ENCODE results near the gene THAP4. TPM values are rescaled to one million over a fixed set of nuclear protein-coding genes. Genes with fewer than 3 reads are reported as not detected.
"Not testable (repeated sequence)": the region's sequence is repeated elsewhere in the genome, so short reads cannot be mapped to it uniquely, and the experiment has no call there.

THAP4 gene
- polyA plus RNA-seq, 3 donors = 15.1 to 25.9 (median 16.3) TPM

DNA sequence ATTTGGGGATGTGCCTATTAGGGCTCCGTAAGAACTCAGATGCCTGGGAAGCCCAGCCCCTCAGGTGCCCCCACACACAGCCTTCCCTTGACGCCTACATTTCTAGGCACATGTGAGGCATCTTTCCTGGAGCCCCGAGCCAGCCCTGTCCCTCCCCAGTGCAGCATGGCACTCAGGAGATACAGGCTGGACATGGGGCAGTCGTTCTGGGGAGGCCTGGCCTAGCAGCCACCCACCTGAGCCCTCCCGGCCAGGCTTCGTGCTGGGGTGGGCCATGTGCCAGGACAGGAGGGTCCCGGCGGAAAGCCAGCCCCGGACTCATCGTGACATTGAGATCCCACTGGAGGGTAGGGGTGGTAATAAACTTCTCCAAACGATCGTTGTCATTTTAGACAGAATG lies 63.2 kb downstream of the THAP4 start:
- no peaks in the 10 kb centered on the region for H3K4me1 Mint-ChIP-seq
- no peak for DNase-seq
- Histone ChIP-seq H3K27ac (ENCODE audit: low read depth in 1 of 2, low read length in 2 of 2) (no peak overlapping the region), H3K9ac (ENCODE audit: insufficient read depth, low read length, poor library complexity, severe bottlenecking) (no peak overlapping the region), H3K9me3 (replicated peaks in 1 of 2; ENCODE audit: control insufficient read depth in 1 of 2, insufficient read depth in 1 of 2, low read length in 2 of 2) (no peaks in the 10 kb centered on the region), H3K4me1 (ENCODE audit: control insufficient read depth in 1 of 2, insufficient read depth in 2 of 2, low read length in 2 of 2) (no peaks in the 10 kb centered on the region), H3K27me3 (ENCODE audit: control insufficient read depth in 2 of 2, insufficient read depth in 2 of 2, low read length in 2 of 2) (no peaks in the 10 kb centered on the region), H2AFZ (ENCODE audit: insufficient read depth, low read depth, low read length, poor library complexity, severe bottlenecking) (no peak overlapping the region), H4K20me1 (ENCODE audit: insufficient read depth, low read length) (no peaks in the 10 kb centered on the region), H3K4me3 (replicated peaks in 1 of 3; ENCODE audit: low read depth in 2 of 3, low read length in 3 of 3) (no peak overlapping the region), H3K4me2 (replicated peaks; ENCODE audit: extremely low read depth, low read length, poor library complexity, severe bottlenecking) (no peak overlapping the region), H3K36me3 (replicated peaks in 1 of 2; ENCODE audit: control insufficient read depth in 1 of 2, insufficient read depth in 2 of 2, low read length in 2 of 2) (no peaks in the 10 kb centered on the region), H3K79me2 (ENCODE audit: insufficient read depth, low read length) (no peaks in the 10 kb centered on the region)
- peaks cover 0 to 2% of the 10 kb centered on the region in 2 donors for H3K36me3 Mint-ChIP-seq
- H3K27me3 Mint-ChIP-seq (ENCODE audit: low read depth in 3 of 3) = peaks cover 0 to 4% (median 0%) of the 10 kb centered on the region in 3 donors
- intact Hi-C loops (cut with micrococcal nuclease) = no loop called here
- WGBS (ENCODE audit: insufficient coverage) = 89% methylated on average over 5 of the region's 12 CpGs
- peaks cover 0 to 3% (median 2%) of the 10 kb centered on the region in 7 donors for H3K9me3 Mint-ChIP-seq
- no peak overlapping the region for H3K4me3 Mint-ChIP-seq
- H3K27ac Mint-ChIP-seq = no peak overlapping the region
- TF ChIP-seq, protein P1, sequence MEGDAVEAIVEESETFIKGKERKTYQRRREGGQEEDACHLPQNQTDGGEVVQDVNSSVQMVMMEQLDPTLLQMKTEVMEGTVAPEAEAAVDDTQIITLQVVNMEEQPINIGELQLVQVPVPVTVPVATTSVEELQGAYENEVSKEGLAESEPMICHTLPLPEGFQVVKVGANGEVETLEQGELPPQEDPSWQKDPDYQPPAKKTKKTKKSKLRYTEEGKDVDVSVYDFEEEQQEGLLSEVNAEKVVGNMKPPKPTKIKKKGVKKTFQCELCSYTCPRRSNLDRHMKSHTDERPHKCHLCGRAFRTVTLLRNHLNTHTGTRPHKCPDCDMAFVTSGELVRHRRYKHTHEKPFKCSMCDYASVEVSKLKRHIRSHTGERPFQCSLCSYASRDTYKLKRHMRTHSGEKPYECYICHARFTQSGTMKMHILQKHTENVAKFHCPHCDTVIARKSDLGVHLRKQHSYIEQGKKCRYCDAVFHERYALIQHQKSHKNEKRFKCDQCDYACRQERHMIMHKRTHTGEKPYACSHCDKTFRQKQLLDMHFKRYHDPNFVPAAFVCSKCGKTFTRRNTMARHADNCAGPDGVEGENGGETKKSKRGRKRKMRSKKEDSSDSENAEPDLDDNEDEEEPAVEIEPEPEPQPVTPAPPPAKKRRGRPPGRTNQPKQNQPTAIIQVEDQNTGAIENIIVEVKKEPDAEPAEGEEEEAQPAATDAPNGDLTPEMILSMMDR (IDR thresholded peaks at IDR 0.05) = no peak

DNA sequence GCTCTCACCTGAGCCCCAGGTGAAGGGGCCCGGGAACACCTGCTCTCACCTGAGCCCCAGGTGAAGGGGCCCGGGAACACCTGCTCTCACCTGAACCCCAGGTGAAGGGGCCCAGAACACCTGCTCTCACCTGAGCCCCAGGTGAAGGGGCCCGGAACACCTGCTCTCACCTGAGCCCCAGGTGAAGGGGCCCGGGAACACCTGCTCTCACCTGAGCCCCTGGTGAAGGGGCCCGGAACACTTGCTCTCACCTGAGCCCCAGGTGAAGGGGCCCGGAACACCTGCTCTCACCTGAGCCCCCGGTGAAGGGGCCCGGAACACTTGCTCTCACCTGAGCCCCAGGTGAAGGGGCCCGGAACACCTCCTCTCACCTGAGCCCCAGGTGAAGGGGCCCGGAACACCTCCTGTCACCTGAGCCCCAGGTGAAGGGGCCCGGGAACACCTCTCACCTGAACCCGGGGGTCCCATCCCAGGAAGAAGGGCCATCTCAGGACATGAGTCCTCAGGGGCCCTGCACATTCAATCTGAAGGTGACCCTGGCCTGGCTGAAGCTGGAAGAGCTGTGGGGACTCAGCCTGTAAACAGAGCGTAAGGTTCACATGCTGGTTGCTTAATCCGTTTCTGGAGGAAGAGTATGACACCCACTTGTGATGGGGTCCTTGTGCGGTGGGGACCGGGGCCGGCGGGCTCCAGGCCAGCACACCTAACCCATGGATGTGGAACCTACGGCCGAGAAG lies 63.9 kb downstream of the THAP4 start:
- 97% methylated on average over 14 of the region's 20 CpGs for WGBS (ENCODE audit: insufficient coverage)
- H3K4me2 ChIP-seq (replicated peaks; ENCODE audit: extremely low read depth, low read length, poor library complexity, severe bottlenecking); H3K9me3 ChIP-seq (replicated peaks in 1 of 2; ENCODE audit: control insufficient read depth in 1 of 2, insufficient read depth in 1 of 2, low read length in 2 of 2); intact Hi-C loops (cut with micrococcal nuclease); H2AFZ ChIP-seq (ENCODE audit: insufficient read depth, low read depth, low read length, poor library complexity, severe bottlenecking); H3K27me3 Mint-ChIP-seq (ENCODE audit: low read depth in 3 of 3); H4K20me1 ChIP-seq (ENCODE audit: insufficient read depth, low read length); H3K36me3 ChIP-seq (replicated peaks in 1 of 2; ENCODE audit: control insufficient read depth in 1 of 2, insufficient read depth in 2 of 2, low read length in 2 of 2); H3K27me3 ChIP-seq (ENCODE audit: control insufficient read depth in 2 of 2, insufficient read depth in 2 of 2, low read length in 2 of 2); H3K4me1 ChIP-seq (ENCODE audit: control insufficient read depth in 1 of 2, insufficient read depth in 2 of 2, low read length in 2 of 2); H3K9me3 Mint-ChIP-seq; DNase-seq; H3K79me2 ChIP-seq (ENCODE audit: insufficient read depth, low read length); H3K4me1 Mint-ChIP-seq; H3K36me3 Mint-ChIP-seq; H3K27ac ChIP-seq (ENCODE audit: low read depth in 1 of 2, low read length in 2 of 2); H3K9ac ChIP-seq (ENCODE audit: insufficient read depth, low read length, poor library complexity, severe bottlenecking); H3K4me3 Mint-ChIP-seq; H3K4me3 ChIP-seq (replicated peaks in 1 of 3; ENCODE audit: low read depth in 2 of 3, low read length in 3 of 3): not testable (repeated sequence)
- H3K27ac Mint-ChIP-seq = peak overlapping the region in 1 of 7 donors; percentile 55

Data from CD14-positive monocyte (primary cell).